GM21515 (cell line): Measurements from ENCODE around the gene MTERF1.
"Not testable (repeated sequence)": the region's sequence is repeated elsewhere in the genome, so short reads cannot be mapped to it uniquely, and the experiment has no call there.

Experiments
- ATAC-seq: cut with Tn5 transposase; IDR thresholded peaks from one replicate; pipeline ENCODE4 v1.9.1; 2021; ENCODE audit not compliant: unreplicated experiment

Gene MTERF1

GRCh38 chr7:91880413-91881241 lies at the start of gene MTERF1:
Gene MTERF1 (minus strand): TSS chr7:91880702. CDS start chr7:91880083, 619 bp downstream.
- ATAC-seq, result peak; percentile 99

GRCh38 chr7:91929463-91929862 lies 49.0 kb upstream of the MTERF1 start:
- ATAC-seq, result peak; percentile 63

- no peak for ATAC-seq
These were observed 47.4 kb upstream of the MTERF1 start for GRCh38 chr7:91927912-91928311.

GRCh38 chr7:91922857-91923256 lies 42.4 kb upstream of the MTERF1 start:
- ATAC-seq, result no peak

GRCh38 chr7:91918356-91918755 lies 37.9 kb upstream of the MTERF1 start:
- no peak for ATAC-seq

- ATAC-seq, result no peak
These were observed 35.5 kb upstream of the MTERF1 start for GRCh38 chr7:91916051-91916440.

- no peak for ATAC-seq
These were observed 35.0 kb upstream of the MTERF1 start for GRCh38 chr7:91915401-91916050.

GRCh38 chr7:91913612-91914011 lies 33.1 kb upstream of the MTERF1 start:
- no peak for ATAC-seq

GRCh38 chr7:91912494-91912893 lies 32.0 kb upstream of the MTERF1 start:
- no peak for ATAC-seq

GRCh38 chr7:91911121-91911520 lies 30.6 kb upstream of the MTERF1 start:
- no peak for ATAC-seq

GRCh38 chr7:91910171-91910570 lies 29.7 kb upstream of the MTERF1 start:
- no peak for ATAC-seq

- ATAC-seq, result no peak
These were observed 19.1 kb upstream of the MTERF1 start for GRCh38 chr7:91899563-91899962.

- ATAC-seq, result no peak
These were observed 17.9 kb upstream of the MTERF1 start for GRCh38 chr7:91898240-91898992.

- no peak for ATAC-seq
These were observed 14.4 kb upstream of the MTERF1 start for GRCh38 chr7:91894781-91895480.

GRCh38 chr7:91893699-91894098 lies 13.2 kb upstream of the MTERF1 start:
- not testable (repeated sequence) for ATAC-seq

GRCh38 chr7:91892821-91893340 lies 12.4 kb upstream of the MTERF1 start:
- ATAC-seq, result no peak

- ATAC-seq, result no peak
These were observed 11.7 kb upstream of the MTERF1 start for GRCh38 chr7:91892099-91892705.

GRCh38 chr7:91888271-91889175 lies 8.0 kb upstream of the MTERF1 start:
- not testable (repeated sequence) for ATAC-seq
